Lower leg skin (tissue), 3 donors: Measurements from ENCODE around the gene C14orf180.

ENCODE experiments used
- POLR2A ChIP-seq, 2 donors: fragments of 450-650 bp; IDR thresholded peaks; one replicate each; pipeline ENCODE4 v1.6.1; 2016 to 2017; ENCODE audit warnings: antibody characterized with exemption in 2 of 2, mild to moderate bottlenecking in 1 of 2, moderate library complexity in 1 of 2
- TF ChIP-seq, protein P1 (sequence below), 3 donors: fragments of 450-650 bp; IDR thresholded peaks; one replicate each; pipeline ENCODE4 v1.5.1; 2016; ENCODE audit warnings: antibody characterized with exemption in 3 of 3, mild to moderate bottlenecking in 3 of 3, moderate library complexity in 2 of 3

DNA sequence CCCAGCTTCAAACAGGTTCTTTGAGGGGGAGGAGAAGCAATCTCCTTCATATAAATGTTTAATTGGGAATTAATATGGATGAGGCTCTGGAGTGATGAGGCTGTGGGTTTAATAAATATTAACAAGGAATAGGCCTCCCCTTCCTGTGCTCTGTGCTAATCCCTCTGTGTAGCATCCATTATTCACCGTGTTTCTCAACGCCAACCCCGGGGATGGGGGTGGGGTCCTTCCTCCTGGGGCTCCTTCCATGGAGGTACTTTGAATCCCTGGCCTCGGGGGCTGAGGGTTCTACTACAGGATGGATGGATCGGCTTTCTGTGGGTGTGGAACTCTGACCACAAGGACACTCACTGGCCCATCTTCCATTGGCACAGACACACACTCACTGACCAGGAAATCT lies 59.9 kb downstream of the C14orf180 start:
- TF ChIP-seq, protein P1, sequence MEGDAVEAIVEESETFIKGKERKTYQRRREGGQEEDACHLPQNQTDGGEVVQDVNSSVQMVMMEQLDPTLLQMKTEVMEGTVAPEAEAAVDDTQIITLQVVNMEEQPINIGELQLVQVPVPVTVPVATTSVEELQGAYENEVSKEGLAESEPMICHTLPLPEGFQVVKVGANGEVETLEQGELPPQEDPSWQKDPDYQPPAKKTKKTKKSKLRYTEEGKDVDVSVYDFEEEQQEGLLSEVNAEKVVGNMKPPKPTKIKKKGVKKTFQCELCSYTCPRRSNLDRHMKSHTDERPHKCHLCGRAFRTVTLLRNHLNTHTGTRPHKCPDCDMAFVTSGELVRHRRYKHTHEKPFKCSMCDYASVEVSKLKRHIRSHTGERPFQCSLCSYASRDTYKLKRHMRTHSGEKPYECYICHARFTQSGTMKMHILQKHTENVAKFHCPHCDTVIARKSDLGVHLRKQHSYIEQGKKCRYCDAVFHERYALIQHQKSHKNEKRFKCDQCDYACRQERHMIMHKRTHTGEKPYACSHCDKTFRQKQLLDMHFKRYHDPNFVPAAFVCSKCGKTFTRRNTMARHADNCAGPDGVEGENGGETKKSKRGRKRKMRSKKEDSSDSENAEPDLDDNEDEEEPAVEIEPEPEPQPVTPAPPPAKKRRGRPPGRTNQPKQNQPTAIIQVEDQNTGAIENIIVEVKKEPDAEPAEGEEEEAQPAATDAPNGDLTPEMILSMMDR (IDR thresholded peaks at IDR 0.05), result no peak
- TF ChIP-seq POLR2A (IDR thresholded peaks at IDR 0.05), result no peak
